ENCODE measurements around the gene NIFK.

NIFK gene

GRCh38 chr2:121731366-121731765 is 5.3 kb downstream of the NIFK start:
- H3K4me3 ChIP-seq (ENCODE audit: control insufficient read depth, low read depth, low read length), result no peak overlapping the region
- TF ChIP-seq CTCF (conservative IDR thresholded peaks at IDR 0.05; ENCODE audit: control insufficient read depth, insufficient read depth, low read depth, low read length), result no peak
- DNase-seq (ENCODE audit: low read depth), result no peak

- TF ChIP-seq CTCF (conservative IDR thresholded peaks at IDR 0.05; ENCODE audit: control insufficient read depth, insufficient read depth, low read depth, low read length), result no peak
- no peak for DNase-seq (ENCODE audit: low read depth)
- H3K4me3 ChIP-seq (ENCODE audit: control insufficient read depth, low read depth, low read length), result no peak overlapping the region
These were observed 8.7 kb downstream of the NIFK start for GRCh38 chr2:121727950-121728349.

GRCh38 chr2:121727332-121727731 is 9.3 kb downstream of the NIFK start:
- no peak for TF ChIP-seq CTCF (conservative IDR thresholded peaks at IDR 0.05; ENCODE audit: control insufficient read depth, insufficient read depth, low read depth, low read length)
- DNase-seq (ENCODE audit: low read depth), result no peak
- no peak overlapping the region for H3K4me3 ChIP-seq (ENCODE audit: control insufficient read depth, low read depth, low read length)

- peak; percentile 42 for DNase-seq (ENCODE audit: low read depth)
- TF ChIP-seq CTCF (conservative IDR thresholded peaks at IDR 0.05; ENCODE audit: control insufficient read depth, insufficient read depth, low read depth, low read length), result no peak
- H3K4me3 ChIP-seq (ENCODE audit: control insufficient read depth, low read depth, low read length), result no peak overlapping the region
These were observed 13.4 kb downstream of the NIFK start for GRCh38 chr2:121723316-121723715.

- peak; percentile 94 for DNase-seq (ENCODE audit: low read depth)
- H3K4me3 ChIP-seq (ENCODE audit: control insufficient read depth, low read depth, low read length), result peak overlapping the region; percentile 16
- peak; percentile 0 for TF ChIP-seq CTCF (conservative IDR thresholded peaks at IDR 0.05; ENCODE audit: control insufficient read depth, insufficient read depth, low read depth, low read length)
These were observed 14.2 kb downstream of the NIFK start for GRCh38 chr2:121722479-121722878.

GRCh38 chr2:121721926-121722325 is 14.7 kb downstream of the NIFK start:
- no peak overlapping the region for H3K4me3 ChIP-seq (ENCODE audit: control insufficient read depth, low read depth, low read length)
- peak; percentile 96 for DNase-seq (ENCODE audit: low read depth)
- TF ChIP-seq CTCF (conservative IDR thresholded peaks at IDR 0.05; ENCODE audit: control insufficient read depth, insufficient read depth, low read depth, low read length), result no peak

- no peak for TF ChIP-seq CTCF (conservative IDR thresholded peaks at IDR 0.05; ENCODE audit: control insufficient read depth, insufficient read depth, low read depth, low read length)
- no peak for DNase-seq (ENCODE audit: low read depth)
- no peak overlapping the region for H3K4me3 ChIP-seq (ENCODE audit: control insufficient read depth, low read depth, low read length)
These were observed 19.1 kb downstream of the NIFK start for GRCh38 chr2:121717529-121717928.

All from fibroblast of mammary gland (primary cell).